Uterus (tissue), 2 donors: Measurements from ENCODE around the gene DPEP1.

ENCODE experiments used
- CTCF ChIP-seq, 4 experiments: fragments of 200-600 bp in 2 of 4; fragments of 450-650 bp in 2 of 4; sonication (generic) in 2 of 4; IDR thresholded peaks; one replicate each; pipeline ENCODE4 v1.5.1; 2016 to 2019; ENCODE audit warnings: antibody characterized with exemption in 4 of 4, mild to moderate bottlenecking in 2 of 4, moderate library complexity in 1 of 4
- POLR2A ChIP-seq, 2 donors: fragments of 450-650 bp; IDR thresholded peaks; one replicate each; pipeline ENCODE4 v1.6.1; 2016; ENCODE audit warnings: antibody characterized with exemption in 2 of 2, mild to moderate bottlenecking in 1 of 2, moderate library complexity in 1 of 2

GRCh38 chr16:89565506-89566372 is 47.7 kb upstream of the DPEP1 start:
- peak in 2 of 4 experiments; percentile 13 for TF ChIP-seq CTCF (IDR thresholded peaks at IDR 0.05)
- no peak for TF ChIP-seq POLR2A (IDR thresholded peaks at IDR 0.05)
